HepG2 (cell line): ENCODE results near the gene TIMM13. TPM values are rescaled to one million over a fixed set of nuclear protein-coding genes. Genes with fewer than 3 reads are reported as not detected.

Experiments used
- E2F5 ChIP-seq: sonication (generic); formaldehyde crosslinking; conservative IDR thresholded peaks from 2 replicates; pipeline ENCODE4 v1.4.0; 2020; ENCODE audit warnings: missing genetic modification reagents
- EEA1 ChIP-seq: sonication (generic); formaldehyde crosslinking; IDR thresholded peaks from 2 replicates; pipeline ENCODE4 v1.5.1; 2020; ENCODE audit warnings: mild to moderate bottlenecking, missing genetic modification reagents, borderline replicate concordance
- GABPA ChIP-seq, 2 experiments: IDR thresholded peaks; 2 replicates each; pipeline ENCODE4 v1.6.1; 2011 to 2016; ENCODE audit warnings: low read depth in 2 of 2, low read length in 1 of 2, missing biosample characterization in 1 of 2, missing genetic modification characterization in 1 of 2
- HDAC2 ChIP-seq: sonication (generic); formaldehyde crosslinking; IDR thresholded peaks from 2 replicates; pipeline ENCODE4 v1.4.0; 2020; ENCODE audit warnings: missing genetic modification reagents
- HNF1B ChIP-seq: sonication (generic); formaldehyde crosslinking; IDR thresholded peaks from 2 replicates; pipeline ENCODE4 v1.5.1; 2020; ENCODE audit warnings: mild to moderate bottlenecking, moderate library complexity, missing genetic modification reagents
- KDM3A ChIP-seq: IDR thresholded peaks from 2 replicates; pipeline ENCODE4 v1.6.1; 2018; ENCODE audit warnings: low read depth, missing compliant biosample characterization
- KLF15 ChIP-seq: sonication (generic); formaldehyde crosslinking; IDR thresholded peaks from 2 replicates; pipeline ENCODE4 v1.8.1; 2023; ENCODE audit warnings: borderline replicate concordance, mild to moderate bottlenecking, inconsistent platforms, missing genetic modification reagents, mixed read lengths
- MAFG ChIP-seq: sonication (generic); formaldehyde crosslinking; IDR thresholded peaks from 2 replicates; pipeline ENCODE4 v1.5.1; 2020; ENCODE audit warnings: mild to moderate bottlenecking, missing genetic modification reagents
- NFE2L1 ChIP-seq: sonication (generic); formaldehyde crosslinking; IDR thresholded peaks from 2 replicates; pipeline ENCODE4 v1.4.0; 2020; ENCODE audit warnings: missing genetic modification reagents, mild to moderate bottlenecking, borderline replicate concordance
- RERE ChIP-seq: IDR thresholded peaks from 2 replicates; pipeline ENCODE4 v1.6.1; 2016; ENCODE audit warnings: low read depth, missing genetic modification reagents, missing compliant biosample characterization
- TAF1 ChIP-seq: sonication (generic); formaldehyde crosslinking; IDR thresholded peaks from 2 replicates; pipeline ENCODE4 v1.4.0; 2020; ENCODE audit warnings: missing genetic modification reagents
- TMF1 ChIP-seq: sonication (generic); formaldehyde crosslinking; IDR thresholded peaks from 2 replicates; pipeline ENCODE4 v1.8.1; 2022; ENCODE audit warnings: low read depth, missing genetic modification reagents
- U2AF1 ChIP-seq: fragments of 200-400 bp; formaldehyde crosslinking; optimal IDR thresholded peaks from 2 replicates; pipeline ENCODE3; 2017; ENCODE audit warnings: mild to moderate bottlenecking, low read depth, low read length
- ZIK1 ChIP-seq: sonication (generic); formaldehyde crosslinking; IDR thresholded peaks from 2 replicates; pipeline ENCODE4 v1.5.0; 2020; ENCODE audit warnings: mild to moderate bottlenecking, low read depth, missing genetic modification reagents, borderline replicate concordance
- ZKSCAN1 ChIP-seq: fragments of 150-350 bp; IDR thresholded peaks from 2 replicates; pipeline ENCODE4 v1.6.1; 2014; ENCODE audit warnings: low read length
- ZNF296 ChIP-seq: sonication (generic); formaldehyde crosslinking; conservative IDR thresholded peaks from 2 replicates; pipeline ENCODE4 v1.5.0; 2020; ENCODE audit warnings: mild to moderate bottlenecking, missing genetic modification reagents
- ZNF850 ChIP-seq: sonication (generic); formaldehyde crosslinking; conservative IDR thresholded peaks from 2 replicates; pipeline ENCODE4 v1.9.0; 2021; ENCODE audit warnings: mild to moderate bottlenecking, missing genetic modification reagents
- polyA plus RNA-seq, 8 experiments: library from polyadenylated mRNA; depleted of rRNA in 3 of 8; stranded (reverse) in 7 of 8; unstranded in 1 of 8; fragments of >200 nt; fragmentation: Illumina TruSeq in 4 of 8; extraction: Trizol in 4 of 8; gene quantifications; 2 replicates each; pipeline versions ENCODE4 v1.2.1 to v1.2.3, GENCODE V29; 2011 to 2016; ENCODE audit warnings: low read depth in 4 of 8, missing spikeins in 1 of 8, mixed read lengths in 1 of 8; ENCODE audit not compliant: insufficient read depth in 1 of 8
- total RNA-seq, 5 experiments: library from RNA; depleted of rRNA; stranded (reverse); fragments of >200 nt; fragmentation: Illumina TruSeq; extraction: Trizol; gene quantifications; 2 replicates each; pipeline ENCODE4 v1.2.3, GENCODE V29; 2016; ENCODE audit warnings: low read depth in 1 of 5
- TF ChIP-seq, protein P1 (sequence below): sonication (generic); formaldehyde crosslinking; IDR thresholded peaks from 2 replicates; pipeline ENCODE4 v1.4.0; 2020; ENCODE audit warnings: missing genetic modification reagents, borderline replicate concordance

The TIMM13 gene
- total and polyA plus RNA-seq, 2 of the 13 experiments (the other 11 are each of a cell fraction or from before 2014, with no cell fraction given), result 48.4 to 108 TPM

DNA sequence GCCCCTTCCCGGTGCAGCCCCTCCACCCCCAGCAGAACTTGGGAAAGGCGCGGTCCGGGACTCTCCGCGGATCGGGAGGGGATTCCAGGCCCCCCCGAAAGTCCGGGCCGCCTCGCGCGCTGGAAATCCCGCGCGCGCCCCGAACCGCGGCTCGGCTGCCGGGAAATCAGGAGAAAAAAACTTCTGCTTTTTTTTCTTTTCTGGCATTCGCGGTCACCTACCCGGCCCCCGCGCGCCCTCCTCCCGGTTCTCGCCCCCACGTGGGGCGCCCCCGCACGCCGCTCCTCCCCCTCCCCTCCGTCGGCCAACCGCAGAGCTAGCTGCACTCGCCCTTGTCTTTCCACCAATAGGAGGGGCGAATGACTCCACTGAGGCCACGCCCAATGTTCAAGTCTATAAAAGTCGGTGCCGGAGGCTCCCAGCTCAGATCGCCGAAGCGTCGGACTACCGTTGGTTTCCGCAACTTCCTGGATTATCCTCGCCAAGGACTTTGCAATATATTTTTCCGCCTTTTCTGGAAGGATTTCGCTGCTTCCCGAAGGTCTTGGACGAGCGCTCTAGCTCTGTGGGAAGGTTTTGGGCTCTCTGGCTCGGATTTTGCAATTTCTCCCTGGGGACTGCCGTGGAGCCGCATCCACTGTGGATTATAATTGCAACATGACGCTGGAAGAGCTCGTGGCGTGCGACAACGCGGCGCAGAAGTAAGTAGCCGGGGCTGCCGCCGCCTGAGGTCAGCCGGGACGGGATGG lies 48.5 kb upstream of the TIMM13 start, which contains the start of gene GADD45B (continued):
- TF ChIP-seq HDAC2 (CRISPR knock-in tag) (peak; percentile 19; the same call in 1 of the 2 replicates), MAFG (no peak), KLF15 (no peak), TMF1 (no peak), ZIK1 (no peak), U2AF1 (no peak), KDM3A (CRISPR knock-in tag) (0 out of 2 replicates have a peak, but pooled peaks have one; percentile 52), EEA1 (CRISPR knock-in tag) (no peak), E2F5 (no peak), HNF1B (CRISPR knock-in tag) (peak; percentile 67), TAF1 (CRISPR knock-in tag) (peak; percentile 96), ZKSCAN1 (peak; percentile 48; the same call in 1 of the 2 replicates), ZNF850 (CRISPR knock-in tag) (no peak), NFE2L1 (CRISPR knock-in tag) (no peak), RERE (0 out of 2 replicates have a peak, but pooled peaks have one; percentile 29), GABPA (IDR thresholded peaks at IDR 0.05; ENCODE audit: low read depth, low read length) (no peak), GABPA (CRISPR knock-in tag; IDR thresholded peaks at IDR 0.05; ENCODE audit: low read depth) (peak; percentile 30), ZNF296 (CRISPR knock-in tag) (no peak)
- TF ChIP-seq, protein P1, sequence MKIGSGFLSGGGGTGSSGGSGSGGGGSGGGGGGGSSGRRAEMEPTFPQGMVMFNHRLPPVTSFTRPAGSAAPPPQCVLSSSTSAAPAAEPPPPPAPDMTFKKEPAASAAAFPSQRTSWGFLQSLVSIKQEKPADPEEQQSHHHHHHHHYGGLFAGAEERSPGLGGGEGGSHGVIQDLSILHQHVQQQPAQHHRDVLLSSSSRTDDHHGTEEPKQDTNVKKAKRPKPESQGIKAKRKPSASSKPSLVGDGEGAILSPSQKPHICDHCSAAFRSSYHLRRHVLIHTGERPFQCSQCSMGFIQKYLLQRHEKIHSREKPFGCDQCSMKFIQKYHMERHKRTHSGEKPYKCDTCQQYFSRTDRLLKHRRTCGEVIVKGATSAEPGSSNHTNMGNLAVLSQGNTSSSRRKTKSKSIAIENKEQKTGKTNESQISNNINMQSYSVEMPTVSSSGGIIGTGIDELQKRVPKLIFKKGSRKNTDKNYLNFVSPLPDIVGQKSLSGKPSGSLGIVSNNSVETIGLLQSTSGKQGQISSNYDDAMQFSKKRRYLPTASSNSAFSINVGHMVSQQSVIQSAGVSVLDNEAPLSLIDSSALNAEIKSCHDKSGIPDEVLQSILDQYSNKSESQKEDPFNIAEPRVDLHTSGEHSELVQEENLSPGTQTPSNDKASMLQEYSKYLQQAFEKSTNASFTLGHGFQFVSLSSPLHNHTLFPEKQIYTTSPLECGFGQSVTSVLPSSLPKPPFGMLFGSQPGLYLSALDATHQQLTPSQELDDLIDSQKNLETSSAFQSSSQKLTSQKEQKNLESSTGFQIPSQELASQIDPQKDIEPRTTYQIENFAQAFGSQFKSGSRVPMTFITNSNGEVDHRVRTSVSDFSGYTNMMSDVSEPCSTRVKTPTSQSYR (CRISPR knock-in tag), result no peak; the same call in 1 of the 2 replicates
